ENCODE results near the gene PPM1B. TPM values are rescaled to one million over a fixed set of nuclear protein-coding genes. Genes with fewer than 3 reads are reported as not detected.

Gene PPM1B
- total and polyA plus RNA-seq, 2 of the 8 experiments (the other 6 are each of a cell fraction or from before 2014, with no cell fraction given) = 43.6 to 126 TPM

DNA sequence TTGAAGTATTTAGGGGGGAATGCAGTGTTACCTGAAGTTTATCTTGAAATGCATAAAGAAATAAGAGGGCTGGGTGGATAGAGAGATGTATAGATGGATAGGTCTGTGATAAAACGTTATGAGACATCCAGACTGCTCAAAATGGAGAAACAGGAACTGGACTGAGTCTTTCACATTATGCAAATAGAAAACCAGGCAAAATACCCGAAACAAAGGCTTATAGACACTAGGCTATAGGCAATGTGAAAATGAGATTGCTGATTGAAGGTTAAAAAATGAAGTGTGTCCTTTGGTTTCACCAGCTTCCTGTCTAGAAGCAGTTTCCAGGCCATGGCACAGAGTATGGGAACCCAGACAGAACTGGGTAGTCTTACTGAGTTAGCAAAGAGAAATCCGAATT lies 81.7 kb downstream of the PPM1B start (continued):
- TF ChIP-seq HDAC6 (IDR thresholded peaks at IDR 0.05; ENCODE audit: low read depth, low read length) = no peak
